GM21529 (cell line): ENCODE measurements around the gene MYPN.

Source experiments
- ATAC-seq: cut with Tn5 transposase; IDR thresholded peaks from one replicate; pipeline ENCODE4 v1.9.1; 2021; ENCODE audit not compliant: unreplicated experiment

Gene MYPN

GRCh38 chr10:68092512-68092911 lies 16.8 kb upstream of the MYPN start:
- no peak for ATAC-seq

- no peak for ATAC-seq
These were observed 14.1 kb upstream of the MYPN start for GRCh38 chr10:68095153-68095552.

- ATAC-seq = no peak
These were observed 12.3 kb upstream of the MYPN start for GRCh38 chr10:68096913-68097516.

GRCh38 chr10:68099736-68100135 lies 9.6 kb upstream of the MYPN start:
- ATAC-seq = no peak

GRCh38 chr10:68101066-68101465 lies 8.2 kb upstream of the MYPN start:
- no peak for ATAC-seq

GRCh38 chr10:68103261-68103878 lies 5.9 kb upstream of the MYPN start:
- ATAC-seq = no peak

- no peak for ATAC-seq
These were observed 5.4 kb upstream of the MYPN start for GRCh38 chr10:68103901-68104300.

GRCh38 chr10:68105820-68106219 lies 3.5 kb upstream of the MYPN start:
- no peak for ATAC-seq

GRCh38 chr10:68106656-68107055 lies 2.6 kb upstream of the MYPN start:
- ATAC-seq = no peak

- ATAC-seq = no peak
These were observed 1.6 kb upstream of the MYPN start for GRCh38 chr10:68107651-68108050.

- no peak for ATAC-seq
These were observed 1.2 kb upstream of the MYPN start for GRCh38 chr10:68108051-68108450.

- no peak for ATAC-seq
These were observed 635 bp upstream of the MYPN start for GRCh38 chr10:68108653-68109052.

GRCh38 chr10:68110027-68110426 lies 739 bp downstream of the MYPN start:
- no peak for ATAC-seq

- ATAC-seq = no peak
These were observed 2.3 kb downstream of the MYPN start for GRCh38 chr10:68111584-68111983.

GRCh38 chr10:68112837-68113236 lies 3.5 kb downstream of the MYPN start:
- no peak for ATAC-seq

GRCh38 chr10:68118657-68119056 lies 9.4 kb downstream of the MYPN start:
- no peak for ATAC-seq

GRCh38 chr10:68121020-68121743 lies 11.9 kb downstream of the MYPN start:
- no peak for ATAC-seq

GRCh38 chr10:68121852-68122251 lies 12.6 kb downstream of the MYPN start:
- no peak for ATAC-seq

GRCh38 chr10:68124718-68125117 lies 15.4 kb downstream of the MYPN start:
- no peak for ATAC-seq

- ATAC-seq = no peak
These were observed 16.5 kb downstream of the MYPN start for GRCh38 chr10:68125772-68126171.

- ATAC-seq = no peak
These were observed 18.7 kb downstream of the MYPN start for GRCh38 chr10:68128015-68128414.

- ATAC-seq = no peak
These were observed 23.1 kb downstream of the MYPN start for GRCh38 chr10:68132391-68132790.
